ENCODE results near the gene HLA-C.

The HLA-C gene

GRCh38 chr6:31272436-31272835, 544 bp upstream of the HLA-C start:
- peak in 2 of 3 donors; percentile 23 to 38 for DNase-seq
- WGBS (ENCODE audit: insufficient coverage): 20% methylated on average over 4 of the region's 4 CpGs
- CTCF ChIA-PET: no interaction called here
- peaks cover 2 to 29% (median 18%) of the 10 kb centered on the region in 4 experiments for H3K36me3 ChIP-seq (ENCODE audit: control insufficient read depth in 4 of 4, insufficient read depth in 4 of 4, low read length in 3 of 4)
- H3K4me1 ChIP-seq (ENCODE audit: control extremely low read depth in 1 of 4, control insufficient read depth in 4 of 4, insufficient read depth in 4 of 4, low read length in 3 of 4): peaks cover 0 to 30% (median 15%) of the 10 kb centered on the region in 4 experiments
- POLR2A ChIA-PET: interaction anchor here (0.6 to 0.9 kb wide), 2 partner anchors 60 to 85 kb away, joined by 3 to 4 read pairs; partner anchors contain the start of gene HLA-B
- peak overlapping the region; percentile 85 to 94 for H3K27ac ChIP-seq (ENCODE audit: insufficient read depth in 1 of 2, low read depth in 1 of 2, low read length in 2 of 2, poor library complexity in 1 of 2, severe bottlenecking in 2 of 2)
- no peaks in the 10 kb centered on the region for H3K9me3 ChIP-seq (ENCODE audit: control extremely low read depth in 1 of 5, control insufficient read depth in 4 of 5, insufficient read depth in 2 of 5, low read depth in 1 of 5, low read length in 4 of 5)
- no peaks in the 10 kb centered on the region for H3K27me3 ChIP-seq (replicated peaks in 2 of 5; ENCODE audit: control insufficient read depth in 4 of 5, insufficient read depth in 5 of 5, low read length in 4 of 5)
- H3K4me3 ChIP-seq (ENCODE audit: control insufficient read depth in 1 of 7, extremely low read depth in 1 of 7, insufficient read depth in 4 of 7, low read depth in 2 of 7, low read length in 6 of 7): peak overlapping the region; percentile 72 to 89 (median 78)

GRCh38 chr6:31270788-31271640, 878 bp downstream of the HLA-C start:
- peak overlapping the region; percentile 85 to 94 for H3K27ac ChIP-seq (ENCODE audit: insufficient read depth in 1 of 2, low read depth in 1 of 2, low read length in 2 of 2, poor library complexity in 1 of 2, severe bottlenecking in 2 of 2)
- ChIA-PET POLR2A (no interaction called here), CTCF (interaction anchor here (2.4 kb wide), 1 partner anchor 96 kb away, joined by 6 read pairs; no protein-coding TSS in a partner anchor)
- H3K27me3 ChIP-seq (replicated peaks in 2 of 5; ENCODE audit: control insufficient read depth in 4 of 5, insufficient read depth in 5 of 5, low read length in 4 of 5): no peaks in the 10 kb centered on the region
- peak in 2 of 3 donors; percentile 60 to 80 for DNase-seq
- peaks cover 2 to 29% (median 18%) of the 10 kb centered on the region in 4 experiments for H3K36me3 ChIP-seq (ENCODE audit: control insufficient read depth in 4 of 4, insufficient read depth in 4 of 4, low read length in 3 of 4)
- H3K9me3 ChIP-seq (ENCODE audit: control extremely low read depth in 1 of 5, control insufficient read depth in 4 of 5, insufficient read depth in 2 of 5, low read depth in 1 of 5, low read length in 4 of 5): no peaks in the 10 kb centered on the region
- peak overlapping the region; percentile 72 to 89 (median 78) for H3K4me3 ChIP-seq (ENCODE audit: control insufficient read depth in 1 of 7, extremely low read depth in 1 of 7, insufficient read depth in 4 of 7, low read depth in 2 of 7, low read length in 6 of 7)
- H3K4me1 ChIP-seq (ENCODE audit: control extremely low read depth in 1 of 4, control insufficient read depth in 4 of 4, insufficient read depth in 4 of 4, low read length in 3 of 4): peaks cover 0 to 30% (median 15%) of the 10 kb centered on the region in 4 experiments
- WGBS (ENCODE audit: insufficient coverage): 17% methylated on average over 32 of the region's 62 CpGs

- 50% methylated on average over 2 of the region's 5 CpGs for WGBS (ENCODE audit: insufficient coverage)
- Histone ChIP-seq H3K27me3 (replicated peaks in 2 of 5; ENCODE audit: control insufficient read depth in 4 of 5, insufficient read depth in 5 of 5, low read length in 4 of 5) (no peaks in the 10 kb centered on the region), H3K4me1 (ENCODE audit: control extremely low read depth in 1 of 4, control insufficient read depth in 4 of 4, insufficient read depth in 4 of 4, low read length in 3 of 4) (peaks cover 0 to 28% (median 15%) of the 10 kb centered on the region in 4 experiments), H3K36me3 (ENCODE audit: control insufficient read depth in 4 of 4, insufficient read depth in 4 of 4, low read length in 3 of 4) (peaks cover 2 to 29% (median 18%) of the 10 kb centered on the region in 4 experiments), H3K9me3 (ENCODE audit: control extremely low read depth in 1 of 5, control insufficient read depth in 4 of 5, insufficient read depth in 2 of 5, low read depth in 1 of 5, low read length in 4 of 5) (peaks cover 0 to 4% (median 0%) of the 10 kb centered on the region in 5 experiments), H3K4me3 (ENCODE audit: control insufficient read depth in 1 of 7, extremely low read depth in 1 of 7, insufficient read depth in 4 of 7, low read depth in 2 of 7, low read length in 6 of 7) (no peak overlapping the region), H3K27ac (ENCODE audit: insufficient read depth in 1 of 2, low read depth in 1 of 2, low read length in 2 of 2, poor library complexity in 1 of 2, severe bottlenecking in 2 of 2) (no peak overlapping the region)
- no peak for DNase-seq
- ChIA-PET CTCF (interaction anchor here (0.6 to 1.5 kb wide), 3 partner anchors 38 to 1579 kb away, joined by 3 to 5 read pairs (median 3); no protein-coding TSS in a partner anchor), POLR2A (interaction anchor here (0.7 to 0.8 kb wide), 2 partner anchors 38 to 71 kb away, joined by 3 read pairs; no protein-coding TSS in a partner anchor)
These were observed 3.1 kb downstream of the HLA-C start for GRCh38 chr6:31268836-31269235.

GRCh38 chr6:31268369-31268765, 3.5 kb downstream of the HLA-C start:
- Histone ChIP-seq H3K27ac (ENCODE audit: insufficient read depth in 1 of 2, low read depth in 1 of 2, low read length in 2 of 2, poor library complexity in 1 of 2, severe bottlenecking in 2 of 2) (no peak overlapping the region), H3K4me1 (ENCODE audit: control extremely low read depth in 1 of 4, control insufficient read depth in 4 of 4, insufficient read depth in 4 of 4, low read length in 3 of 4) (peaks cover 0 to 27% (median 15%) of the 10 kb centered on the region in 4 experiments), H3K36me3 (ENCODE audit: control insufficient read depth in 4 of 4, insufficient read depth in 4 of 4, low read length in 3 of 4) (peaks cover 2 to 29% (median 18%) of the 10 kb centered on the region in 4 experiments), H3K27me3 (replicated peaks in 2 of 5; ENCODE audit: control insufficient read depth in 4 of 5, insufficient read depth in 5 of 5, low read length in 4 of 5) (no peaks in the 10 kb centered on the region), H3K9me3 (ENCODE audit: control extremely low read depth in 1 of 5, control insufficient read depth in 4 of 5, insufficient read depth in 2 of 5, low read depth in 1 of 5, low read length in 4 of 5) (peaks cover 0 to 4% (median 0%) of the 10 kb centered on the region in 5 experiments), H3K4me3 (ENCODE audit: control insufficient read depth in 1 of 7, extremely low read depth in 1 of 7, insufficient read depth in 4 of 7, low read depth in 2 of 7, low read length in 6 of 7) (no peak overlapping the region)
- WGBS (ENCODE audit: insufficient coverage): 96% methylated on average over 6 of the region's 7 CpGs
- POLR2A ChIA-PET: interaction anchor here (0.7 to 1.0 kb wide), 3 partner anchors 38 to 84 kb away, joined by 3 to 4 read pairs (median 3); no protein-coding TSS in a partner anchor
- DNase-seq: no peak
- CTCF ChIA-PET: no interaction called here

DNA sequence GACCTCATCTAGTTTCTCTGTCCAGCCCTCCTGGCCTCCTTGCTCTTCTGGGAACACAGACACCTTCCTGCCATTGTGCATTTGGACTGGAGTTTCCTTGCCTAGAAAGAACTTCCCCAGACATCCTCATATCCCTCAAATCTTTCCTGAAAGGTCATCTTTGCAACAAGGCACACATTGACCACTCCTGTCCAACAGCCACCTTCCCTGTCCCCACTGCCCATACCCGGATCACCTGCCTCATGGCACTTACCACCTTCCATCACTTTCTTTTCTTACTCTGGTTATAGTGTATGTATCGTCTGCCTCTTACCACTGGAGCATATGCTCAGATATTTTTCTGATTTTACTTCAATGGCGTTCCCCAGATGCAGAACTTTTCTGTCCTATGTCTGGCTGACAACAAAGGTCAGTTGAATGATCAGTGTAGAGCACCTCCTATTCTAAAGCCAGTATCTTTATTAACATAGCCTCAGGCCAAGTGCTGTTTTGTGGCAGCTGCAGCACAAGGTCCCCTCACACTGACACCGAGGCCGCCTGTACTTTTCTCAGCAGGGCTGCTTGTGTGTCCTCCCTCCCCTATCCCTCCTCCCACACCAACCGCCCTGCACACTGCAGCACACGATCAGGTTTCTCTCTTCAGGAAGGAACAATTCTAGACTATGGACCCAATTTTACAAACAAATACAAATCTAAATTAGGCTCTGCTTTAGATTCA, 4.1 kb downstream of the HLA-C start:
- Histone ChIP-seq H3K9me3 (ENCODE audit: control extremely low read depth in 1 of 5, control insufficient read depth in 4 of 5, insufficient read depth in 2 of 5, low read depth in 1 of 5, low read length in 4 of 5) (peaks cover 0 to 6% (median 3%) of the 10 kb centered on the region in 5 experiments), H3K27me3 (replicated peaks in 2 of 5; ENCODE audit: control insufficient read depth in 4 of 5, insufficient read depth in 5 of 5, low read length in 4 of 5) (no peaks in the 10 kb centered on the region), H3K4me1 (ENCODE audit: control extremely low read depth in 1 of 4, control insufficient read depth in 4 of 4, insufficient read depth in 4 of 4, low read length in 3 of 4) (peaks cover 0 to 23% (median 14%) of the 10 kb centered on the region in 4 experiments), H3K4me3 (ENCODE audit: control insufficient read depth in 1 of 7, extremely low read depth in 1 of 7, insufficient read depth in 4 of 7, low read depth in 2 of 7, low read length in 6 of 7) (no peak overlapping the region), H3K36me3 (ENCODE audit: control insufficient read depth in 4 of 4, insufficient read depth in 4 of 4, low read length in 3 of 4) (peaks cover 2 to 29% (median 18%) of the 10 kb centered on the region in 4 experiments), H3K27ac (ENCODE audit: insufficient read depth in 1 of 2, low read depth in 1 of 2, low read length in 2 of 2, poor library complexity in 1 of 2, severe bottlenecking in 2 of 2) (no peak overlapping the region)
- ChIA-PET POLR2A (interaction anchor here (0.7 to 1.0 kb wide), 2 partner anchors 70 to 85 kb away, joined by 3 to 4 read pairs; no protein-coding TSS in a partner anchor), CTCF (no interaction called here)
- peak in 2 of 3 donors; percentile 20 to 32 for DNase-seq
- WGBS (ENCODE audit: insufficient coverage): 72% methylated on average over 4 of the region's 7 CpGs

DNA sequence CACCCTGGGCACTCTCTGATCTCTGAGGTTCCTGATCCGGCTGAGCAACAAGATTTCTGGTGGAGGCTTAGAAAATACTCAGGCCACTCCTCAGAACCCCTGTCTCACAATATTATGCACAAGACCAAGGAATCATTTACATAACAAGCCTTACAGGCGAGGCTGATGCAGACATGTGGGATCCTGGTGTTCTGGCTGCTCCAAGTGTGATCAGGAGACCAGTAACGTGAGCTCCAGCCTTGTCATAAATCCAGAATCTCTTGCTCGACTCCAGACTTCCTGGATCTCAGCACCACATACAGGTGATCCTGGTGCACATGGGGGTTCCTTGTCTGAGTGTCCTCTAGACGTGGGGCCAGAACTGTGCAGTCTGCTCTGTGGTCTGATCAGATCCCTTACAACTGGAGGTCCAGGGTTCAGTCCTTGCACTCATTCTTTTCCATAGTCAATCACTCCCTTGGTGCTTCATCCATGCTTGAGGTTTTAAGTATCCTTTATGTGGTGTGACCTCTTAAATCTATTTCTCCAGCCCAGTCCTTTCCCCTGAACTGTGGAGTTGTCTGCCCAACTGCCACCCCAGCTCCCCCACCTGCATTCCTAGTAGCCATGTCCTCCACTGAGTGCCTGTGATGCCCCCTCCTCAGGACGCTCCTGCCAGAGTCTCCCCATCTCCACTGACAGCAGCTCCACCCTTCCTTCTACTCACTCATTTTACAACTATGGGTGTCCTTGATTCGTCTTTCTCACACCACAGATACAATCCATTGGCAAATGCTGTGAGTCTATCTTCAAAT, 5.1 kb downstream of the HLA-C start:
- Histone ChIP-seq H3K27me3 (replicated peaks in 2 of 5; ENCODE audit: control insufficient read depth in 4 of 5, insufficient read depth in 5 of 5, low read length in 4 of 5) (no peaks in the 10 kb centered on the region), H3K4me3 (ENCODE audit: control insufficient read depth in 1 of 7, extremely low read depth in 1 of 7, insufficient read depth in 4 of 7, low read depth in 2 of 7, low read length in 6 of 7) (no peak overlapping the region), H3K36me3 (ENCODE audit: control insufficient read depth in 4 of 4, insufficient read depth in 4 of 4, low read length in 3 of 4) (peaks cover 2 to 29% (median 18%) of the 10 kb centered on the region in 4 experiments), H3K4me1 (ENCODE audit: control extremely low read depth in 1 of 4, control insufficient read depth in 4 of 4, insufficient read depth in 4 of 4, low read length in 3 of 4) (peaks cover 0 to 17% (median 9%) of the 10 kb centered on the region in 4 experiments), H3K9me3 (ENCODE audit: control extremely low read depth in 1 of 5, control insufficient read depth in 4 of 5, insufficient read depth in 2 of 5, low read depth in 1 of 5, low read length in 4 of 5) (peaks cover 3 to 11% (median 6%) of the 10 kb centered on the region in 5 experiments), H3K27ac (ENCODE audit: insufficient read depth in 1 of 2, low read depth in 1 of 2, low read length in 2 of 2, poor library complexity in 1 of 2, severe bottlenecking in 2 of 2) (no peak overlapping the region)
- ChIA-PET CTCF (no interaction called here), POLR2A (no interaction called here)
- WGBS (ENCODE audit: insufficient coverage): 50% methylated on average over 2 of the region's 7 CpGs
- no peak for DNase-seq

All from common myeloid progenitor, CD34-positive (primary cell).